GM12878 (cell line): Measurements from ENCODE around the gene SNX8. TPM values are rescaled to one million over a fixed set of nuclear protein-coding genes. Genes with fewer than 3 reads are reported as not detected.

ENCODE experiments used
- ASH2L ChIP-seq: fragments of 300-600, 200-600 bp; sonication (generic); IDR thresholded peaks from 2 replicates; pipeline ENCODE4 v1.6.1; 2017; ENCODE audit warnings: low read depth, mild to moderate bottlenecking, borderline replicate concordance
- ATF3 ChIP-seq: IDR thresholded peaks from 2 replicates; pipeline ENCODE4 v1.6.1; 2011; ENCODE audit warnings: low read depth, mild to moderate bottlenecking, low read length, moderate library complexity, borderline replicate concordance; ENCODE audit errors: extremely low read depth
- BACH1 ChIP-seq: fragments of 450-650 bp; IDR thresholded peaks from 2 replicates; pipeline ENCODE4 v1.6.1; 2017; ENCODE audit warnings: mild to moderate bottlenecking, borderline replicate concordance
- BCL3 ChIP-seq: IDR thresholded peaks from 2 replicates; pipeline ENCODE4 v1.6.1; 2011; ENCODE audit warnings: borderline replicate concordance, low read depth, mild to moderate bottlenecking, moderate library complexity, low read length; ENCODE audit not compliant: insufficient read depth, poor library complexity, severe bottlenecking
- CEBPZ ChIP-seq: fragments of 150-350 bp; IDR thresholded peaks from 2 replicates; pipeline ENCODE4 v1.6.1; 2016; ENCODE audit warnings: low read depth, low read length
- CUX1 ChIP-seq: IDR thresholded peaks from 2 replicates; pipeline ENCODE4 v1.6.1; 2012; ENCODE audit warnings: improper control_type of control experiment, low read depth, low read length; ENCODE audit not compliant: insufficient replicate concordance
- EP300 ChIP-seq, 2 experiments: fragments of 150-350 bp in 1 of 2; IDR thresholded peaks; 2 replicates each; pipeline ENCODE4 v1.6.1; 2011 to 2012; ENCODE audit warnings: low read depth in 2 of 2, low read length in 2 of 2, borderline replicate concordance in 1 of 2, improper control_type of control experiment in 1 of 2, inconsistent platforms in 1 of 2; ENCODE audit not compliant: control insufficient read depth in 1 of 2
- FOXK2 ChIP-seq: fragments of 450-650 bp; IDR thresholded peaks from 2 replicates; pipeline ENCODE4 v1.6.1; 2017; ENCODE audit warnings: mild to moderate bottlenecking, moderate library complexity
- GATAD2B ChIP-seq: fragments of 450-650 bp; conservative IDR thresholded peaks from 2 replicates; pipeline ENCODE4 v1.6.1; 2017; ENCODE audit warnings: low read depth, mild to moderate bottlenecking, moderate library complexity
- KAT2A ChIP-seq: conservative IDR thresholded peaks from 2 replicates; pipeline ENCODE4 v1.6.1; 2011; ENCODE audit warnings: low read depth, low read length; ENCODE audit not compliant: control insufficient read depth
- LARP7 ChIP-seq: fragments of 450-650 bp; IDR thresholded peaks from 2 replicates; pipeline ENCODE4 v1.6.1; 2017; ENCODE audit warnings: mild to moderate bottlenecking
- MEF2B ChIP-seq: fragments of 450-650 bp; IDR thresholded peaks from 2 replicates; pipeline ENCODE4 v1.6.1; 2018; ENCODE audit warnings: mild to moderate bottlenecking, moderate library complexity; ENCODE audit not compliant: partially characterized antibody, poor library complexity, severe bottlenecking
- PAX5 ChIP-seq: IDR thresholded peaks from 2 replicates; pipeline ENCODE4 v1.6.1; 2011; ENCODE audit warnings: low read depth, low read length, borderline replicate concordance
- SMAD5 ChIP-seq: IDR thresholded peaks from 2 replicates; pipeline ENCODE4 v1.6.1; 2016; ENCODE audit warnings: antibody characterized with exemption, low read depth
- SMARCA5 ChIP-seq: fragments of 450-650 bp; IDR thresholded peaks from 2 replicates; pipeline ENCODE4 v1.6.1; 2017; ENCODE audit warnings: mild to moderate bottlenecking
- SREBF1 ChIP-seq: IDR thresholded peaks from 2 replicates; pipeline ENCODE4 v1.6.1; 2012; ENCODE audit warnings: mild to moderate bottlenecking, low read length
- SREBF2 ChIP-seq: IDR thresholded peaks from 2 replicates; pipeline ENCODE4 v1.6.1; 2012; ENCODE audit warnings: mild to moderate bottlenecking, low read length
- polyA plus RNA-seq, 11 experiments: library from polyadenylated mRNA; depleted of rRNA in 4 of 11; unstranded in 6 of 11; stranded (reverse) in 5 of 11; fragments of >200 nt; fragmentation: Nextera tagmentation in 4 of 11; fragmentation: Illumina TruSeq in 1 of 11; extraction: Ambion mirVana in 4 of 11; extraction: Trizol in 1 of 11; gene quantifications; 1 replicate in 1 of 11; 2 replicates in 10 of 11; pipeline versions ENCODE4 v1.2.1 to v1.2.3, GENCODE V29; 2011 to 2016; ENCODE audit warnings: inconsistent platforms in 2 of 11, missing spikeins in 2 of 11, low read depth in 1 of 11
- total RNA-seq, 4 experiments: library from RNA; depleted of rRNA in 3 of 4; stranded (reverse); fragments of >200 nt in 3 of 4; fragmentation: Illumina TruSeq in 1 of 4; extraction: Trizol in 1 of 4; gene quantifications; 2 replicates each; pipeline versions ENCODE4 v1.2.1 to v1.2.3, GENCODE V29; 2013 to 2021

Gene SNX8
- total and polyA plus RNA-seq, 10 of the 15 experiments (the other 5 are each of a cell fraction or from before 2014, with no cell fraction given): 6.4 to 210 (median 97.6) TPM

GRCh38 chr7:2353113-2353935 lies 39.1 kb upstream of the SNX8 start (continued):
- no peak for TF ChIP-seq BCL3
- TF ChIP-seq BACH1: no peak
- TF ChIP-seq EP300 (IDR thresholded peaks at IDR 0.05; ENCODE audit: borderline replicate concordance in 1 of 2, control insufficient read depth in 1 of 2, low read depth in 2 of 2, low read length in 2 of 2): no peak
- no peak for TF ChIP-seq PAX5
- no peak for TF ChIP-seq ATF3
- no peak for TF ChIP-seq SREBF2
- no peak for TF ChIP-seq ASH2L
- TF ChIP-seq SMAD5: no peak
- TF ChIP-seq CUX1: no peak
- TF ChIP-seq LARP7: 0 out of 2 replicates have a peak, but pooled peaks have one; percentile 65
- TF ChIP-seq SMARCA5: 0 out of 2 replicates have a peak, but pooled peaks have one; percentile 30
- TF ChIP-seq FOXK2: no peak
- no peak for TF ChIP-seq KAT2A
- 0 out of 2 replicates have a peak, but pooled peaks have one; percentile 20 for TF ChIP-seq GATAD2B
- TF ChIP-seq SREBF1: no peak
- no peak for TF ChIP-seq MEF2B
- no peak for TF ChIP-seq CEBPZ
